HG02981 (cell line): ENCODE results near the gene RPEL1.
"Not testable (repeated sequence)": the region's sequence is repeated elsewhere in the genome, so short reads cannot be mapped to it uniquely, and the experiment has no call there.

Experiments
- ATAC-seq: cut with Tn5 transposase; IDR thresholded peaks from one replicate; pipeline ENCODE4 v1.9.1; 2021; ENCODE audit warnings: mild to moderate bottlenecking, moderate library complexity; ENCODE audit not compliant: unreplicated experiment

The RPEL1 gene

GRCh38 chr10:103232772-103233488 lies 12.8 kb upstream of the RPEL1 start:
- ATAC-seq = no peak

DNA sequence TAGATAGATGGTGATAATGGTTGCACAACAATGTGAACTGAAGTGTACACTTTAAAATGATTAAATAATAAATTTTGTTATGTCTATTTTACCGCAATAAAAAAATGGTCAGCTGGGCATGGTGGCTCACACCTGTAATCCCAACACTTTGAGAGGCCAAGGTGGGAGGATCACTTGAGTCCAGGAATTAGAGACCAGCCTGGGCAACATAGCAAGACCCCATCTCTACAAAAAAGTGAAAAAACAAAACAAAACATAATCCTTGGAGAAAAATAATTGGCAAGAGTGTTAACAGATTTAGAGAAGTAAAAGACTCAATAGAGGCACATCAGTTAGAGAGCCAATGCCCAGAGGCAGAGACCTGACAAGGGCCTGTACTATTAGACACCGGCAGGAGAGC lies 9.9 kb upstream of the RPEL1 start:
- no peak for ATAC-seq

DNA sequence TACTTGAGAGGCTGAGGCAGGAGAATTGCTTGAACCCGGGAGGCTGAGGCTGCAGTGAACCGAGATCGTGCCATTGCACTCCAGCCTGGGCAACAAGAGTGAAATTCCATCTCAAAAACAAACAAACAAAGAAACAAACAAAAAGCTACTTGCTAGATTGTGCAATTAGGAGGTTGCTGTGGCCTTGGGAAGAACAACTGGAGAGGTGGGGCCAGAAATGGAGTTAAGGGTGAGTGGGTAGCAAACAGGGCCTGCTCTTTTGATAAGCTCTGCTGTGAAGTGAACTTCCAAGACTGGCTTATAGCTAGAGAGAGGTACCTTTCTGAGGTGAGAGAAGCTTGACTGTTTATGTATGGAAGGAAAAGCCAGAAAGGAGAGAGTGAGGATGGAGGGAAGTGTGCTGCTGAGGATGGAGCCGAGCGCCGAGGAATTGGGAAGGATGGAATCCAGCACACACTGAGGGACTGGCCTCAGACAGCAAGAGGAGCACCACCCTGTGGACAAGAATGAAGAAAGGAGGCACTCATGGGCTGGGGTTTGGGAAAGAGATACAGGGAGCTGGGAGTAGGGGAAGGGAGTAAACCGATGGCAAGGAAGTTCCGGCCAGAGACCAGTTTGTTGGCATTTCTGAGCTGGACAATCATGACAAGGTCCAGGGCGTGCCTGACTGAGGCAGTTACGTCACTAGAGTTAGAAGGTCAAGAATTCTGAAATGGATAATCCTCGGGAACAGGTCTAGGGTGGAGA lies 7.0 kb upstream of the RPEL1 start:
- no peak for ATAC-seq

GRCh38 chr10:103241262-103242011 lies 4.2 kb upstream of the RPEL1 start:
- ATAC-seq = no peak

GRCh38 chr10:103244666-103245271 lies 918 bp upstream of the RPEL1 start:
- ATAC-seq = no peak

GRCh38 chr10:103246324-103246723 lies 637 bp downstream of the RPEL1 start:
- ATAC-seq = no peak

DNA sequence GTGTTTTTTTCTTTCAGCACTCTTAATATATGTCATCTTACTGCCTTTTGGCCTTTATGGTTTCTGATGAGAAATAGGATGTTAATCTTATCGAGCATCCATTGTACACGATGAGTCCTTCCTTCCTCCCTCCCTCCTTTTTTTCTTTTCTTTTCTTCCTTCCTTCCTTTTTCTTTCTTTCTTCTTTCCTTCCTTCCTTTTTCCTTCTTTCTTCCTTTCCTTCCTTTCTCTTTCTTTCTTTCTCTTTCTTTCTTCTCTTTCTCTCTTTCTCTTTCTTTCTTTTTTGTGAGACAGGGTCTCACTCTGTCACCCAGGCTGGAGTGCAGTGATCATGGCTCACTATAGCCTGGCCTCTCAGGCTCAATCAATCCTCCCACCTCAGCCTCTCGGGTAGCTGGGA lies 8.4 kb downstream of the RPEL1 start:
- no peak for ATAC-seq

GRCh38 chr10:103254538-103255325 lies 9.0 kb downstream of the RPEL1 start:
- no peak for ATAC-seq

DNA sequence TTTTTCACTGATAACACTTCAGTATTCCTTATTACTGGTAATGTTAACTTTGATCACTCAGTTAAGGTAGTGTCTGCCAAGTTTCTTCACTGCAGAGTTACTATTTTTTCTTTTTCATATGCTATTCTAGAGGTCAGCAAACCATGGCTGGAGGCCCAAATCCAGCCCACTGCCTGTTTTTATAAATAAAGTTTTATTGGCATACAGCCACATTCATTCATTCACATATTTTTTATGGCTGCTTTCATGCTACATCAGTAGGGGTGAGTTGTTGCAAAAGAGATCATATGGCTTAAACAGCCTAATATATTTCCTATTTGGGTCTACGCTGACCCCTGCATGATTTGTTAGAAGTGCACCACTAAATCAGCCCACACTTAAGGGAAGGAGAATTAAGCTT lies 10.9 kb downstream of the RPEL1 start:
- no peak for ATAC-seq

- no peak for ATAC-seq
These were observed 12.1 kb downstream of the RPEL1 start for GRCh38 chr10:103257812-103258211.

- ATAC-seq = not testable (repeated sequence)
These were observed 13.2 kb downstream of the RPEL1 start for GRCh38 chr10:103258928-103259327.

DNA sequence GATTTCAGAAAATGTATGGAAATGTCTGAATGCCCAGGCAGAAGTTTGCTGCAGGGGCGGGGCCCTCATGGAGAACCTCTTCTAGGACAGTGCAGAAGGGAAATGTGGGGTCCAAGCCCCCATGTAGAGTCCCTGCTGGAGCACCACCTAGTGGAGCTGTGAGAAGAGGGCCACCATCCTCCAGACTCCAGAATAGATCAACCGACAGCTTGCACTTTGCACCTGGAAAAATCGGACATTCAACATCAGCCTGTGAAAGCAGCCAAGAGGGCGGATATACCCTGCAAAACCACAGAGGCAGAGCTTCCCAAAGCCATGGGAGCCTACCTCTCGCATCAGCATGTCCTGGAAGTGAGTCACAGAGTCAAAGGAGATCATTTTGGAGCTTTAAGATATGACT lies 14.3 kb downstream of the RPEL1 start:
- no peak for ATAC-seq

GRCh38 chr10:103262229-103262628 lies 16.5 kb downstream of the RPEL1 start:
- no peak for ATAC-seq

DNA sequence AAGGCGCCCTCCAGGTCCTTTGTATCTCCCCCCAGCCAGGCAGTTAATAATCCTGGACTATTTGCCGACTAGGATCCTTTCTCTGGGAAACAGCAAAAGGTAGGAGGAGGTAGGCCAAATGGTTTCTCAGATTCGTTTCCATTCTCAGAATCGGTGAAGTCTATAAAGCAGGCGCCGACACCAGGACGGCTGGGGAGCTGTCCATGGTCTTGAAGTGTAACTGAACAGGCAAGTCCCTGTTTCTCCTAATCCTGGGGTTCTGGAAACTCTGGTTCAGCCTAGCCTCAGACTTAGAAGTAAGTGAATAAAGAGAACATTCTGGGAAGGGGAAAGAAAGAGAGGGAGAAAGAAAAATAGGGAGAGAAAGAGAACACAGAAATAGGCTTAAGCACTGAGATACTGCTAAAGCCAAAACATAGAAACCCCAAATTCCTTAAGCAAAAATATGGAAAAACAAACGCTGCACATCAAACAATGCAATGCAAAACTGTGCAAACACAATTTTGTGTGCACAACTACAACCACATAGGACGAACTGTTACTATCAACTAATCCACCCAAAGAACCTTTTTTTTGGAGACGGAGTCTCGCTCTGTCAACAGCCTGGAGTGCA lies 20.1 kb downstream of the RPEL1 start:
- ATAC-seq = no peak

- ATAC-seq = no peak
These were observed 27.4 kb downstream of the RPEL1 start for GRCh38 chr10:103273041-103273441.

- no peak for ATAC-seq
These were observed 30.7 kb downstream of the RPEL1 start for GRCh38 chr10:103276251-103276895.

GRCh38 chr10:103276896-103277712 lies 31.4 kb downstream of the RPEL1 start, which contains the start of gene INA:
Gene INA, plus strand, starts transcription at chr10:103277138. Its CDS starts 74 bp downstream, at chr10:103277212.
- no peak for ATAC-seq

- no peak for ATAC-seq
These were observed 32.2 kb downstream of the RPEL1 start for GRCh38 chr10:103277713-103278536.
